Calu3 (cell line): Measurements from ENCODE around the gene BCOR. TPM values are rescaled to one million over a fixed set of nuclear protein-coding genes. Genes with fewer than 3 reads are reported as not detected.
A peak's percentile ranks its signal among the peaks of the same experiment; 100 is the strongest.

Source experiments
- BruUV-seq: library from RNA; stranded (reverse); fragments of 400-500 nt; replicated peaks from 2 replicates; lab custom pipeline; 2021; lab: Mats Ljungman, UMichigan
- CTCF ChIA-PET: fragments of 300-600 bp; sonication (Branson Sonifier 250); formaldehyde crosslinking; loops from one replicate; lab custom pipeline; 2022; ENCODE audit warnings: antibody characterized with exemption; lab: Charles Lee
- DNase-seq: peaks from one replicate; pipeline ENCODE4 v3.0.0; 2022
- H3K27ac Mint-ChIP-seq: one replicate; pipeline ENCODE4 v1.8.0; 2022; ENCODE audit warnings: mixed read lengths; ENCODE audit not compliant: unreplicated experiment
- H3K27me3 Mint-ChIP-seq: one replicate; pipeline ENCODE4 v1.8.0; 2022; ENCODE audit warnings: mixed read lengths; ENCODE audit not compliant: unreplicated experiment
- H3K36me3 Mint-ChIP-seq: one replicate; pipeline ENCODE4 v1.8.0; 2022; ENCODE audit warnings: mild to moderate bottlenecking, moderate library complexity, mixed read lengths; ENCODE audit not compliant: insufficient read depth, unreplicated experiment
- H3K4me1 Mint-ChIP-seq: one replicate; pipeline ENCODE4 v1.8.0; 2022; ENCODE audit warnings: mild to moderate bottlenecking, low read depth, mixed read lengths; ENCODE audit not compliant: unreplicated experiment
- H3K4me3 Mint-ChIP-seq: one replicate; pipeline ENCODE4 v1.8.0; 2022; ENCODE audit warnings: mild to moderate bottlenecking, low read depth, moderate library complexity, mixed read lengths; ENCODE audit not compliant: unreplicated experiment
- H3K9me3 Mint-ChIP-seq: one replicate; pipeline ENCODE4 v1.8.0; 2022; ENCODE audit warnings: low read depth, mixed read lengths; ENCODE audit not compliant: unreplicated experiment
- intact Hi-C: fragments of 100-400 bp; cut with micrococcal nuclease; formaldehyde crosslinking; loops from one replicate; pipeline ENCODE4 v1.10.0; 2022; ENCODE audit not compliant: unreplicated experiment
- total RNA-seq: library from RNA; stranded (reverse); gene quantifications from 2 replicates; pipeline ENCODE4 v1.2.3, GENCODE V29; 2022
- TF ChIP-seq, protein P1 (sequence below): fragments of 200-600 bp; IDR thresholded peaks from one replicate; pipeline ENCODE4 v1.8.0; 2022; ENCODE audit warnings: antibody characterized with exemption; ENCODE audit not compliant: unreplicated experiment

BCOR gene
- total RNA-seq, 1 experiment from 2014 or later = 21.1 TPM

DNA sequence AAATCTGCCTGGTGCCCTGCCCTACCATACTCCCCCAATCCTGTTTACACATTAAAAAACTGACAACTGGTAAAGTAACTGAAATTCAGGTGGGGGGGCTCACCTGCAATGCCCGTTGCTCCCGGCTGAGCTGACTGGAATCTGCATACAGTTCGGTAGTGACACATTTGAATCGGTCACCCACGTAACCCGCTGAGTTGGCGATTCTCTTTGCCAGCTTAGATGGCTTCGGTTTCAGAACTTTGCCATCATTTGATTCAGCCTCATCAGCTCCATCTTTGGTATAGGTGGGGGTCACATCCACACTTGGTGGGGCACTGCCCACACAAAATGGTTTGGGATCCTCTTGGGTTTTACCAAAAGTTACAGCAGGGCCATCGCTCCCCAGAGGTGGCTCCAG lies 25.5 kb downstream of the BCOR start:
- Mint-ChIP-seq H3K9me3 (no peaks in the 10 kb centered on the region), H3K36me3 (peaks cover 10% of the 10 kb centered on the region), H3K4me1 (peaks cover 11% of the 10 kb centered on the region), H3K4me3 (no peak overlapping the region), H3K27me3 (no peaks in the 10 kb centered on the region), H3K27ac (no peak overlapping the region)
- DNase-seq = no peak
- TF ChIP-seq, protein P1, sequence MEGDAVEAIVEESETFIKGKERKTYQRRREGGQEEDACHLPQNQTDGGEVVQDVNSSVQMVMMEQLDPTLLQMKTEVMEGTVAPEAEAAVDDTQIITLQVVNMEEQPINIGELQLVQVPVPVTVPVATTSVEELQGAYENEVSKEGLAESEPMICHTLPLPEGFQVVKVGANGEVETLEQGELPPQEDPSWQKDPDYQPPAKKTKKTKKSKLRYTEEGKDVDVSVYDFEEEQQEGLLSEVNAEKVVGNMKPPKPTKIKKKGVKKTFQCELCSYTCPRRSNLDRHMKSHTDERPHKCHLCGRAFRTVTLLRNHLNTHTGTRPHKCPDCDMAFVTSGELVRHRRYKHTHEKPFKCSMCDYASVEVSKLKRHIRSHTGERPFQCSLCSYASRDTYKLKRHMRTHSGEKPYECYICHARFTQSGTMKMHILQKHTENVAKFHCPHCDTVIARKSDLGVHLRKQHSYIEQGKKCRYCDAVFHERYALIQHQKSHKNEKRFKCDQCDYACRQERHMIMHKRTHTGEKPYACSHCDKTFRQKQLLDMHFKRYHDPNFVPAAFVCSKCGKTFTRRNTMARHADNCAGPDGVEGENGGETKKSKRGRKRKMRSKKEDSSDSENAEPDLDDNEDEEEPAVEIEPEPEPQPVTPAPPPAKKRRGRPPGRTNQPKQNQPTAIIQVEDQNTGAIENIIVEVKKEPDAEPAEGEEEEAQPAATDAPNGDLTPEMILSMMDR = no peak
- BruUV-seq = no TSS peak
- intact Hi-C loops = no loop called here
- CTCF ChIA-PET = no interaction called here

DNA sequence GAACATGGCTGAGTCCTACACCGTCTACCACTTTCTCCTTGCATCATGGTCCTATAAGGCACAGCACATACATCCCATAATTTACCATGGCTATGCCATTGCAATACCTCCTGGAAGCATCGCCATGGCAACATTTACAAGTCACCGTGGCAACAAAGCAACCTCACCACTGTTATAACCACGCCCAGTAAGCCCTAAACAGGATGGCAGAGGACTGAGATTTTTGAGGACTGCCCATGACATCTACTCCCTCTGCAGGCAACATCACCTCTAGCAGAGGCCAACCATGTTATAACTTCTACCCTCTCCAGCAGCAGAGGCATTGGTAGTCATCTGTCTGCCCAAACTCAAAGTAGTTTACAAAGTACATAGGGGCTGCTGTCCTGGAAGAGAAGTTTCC lies 29.7 kb downstream of the BCOR start:
- intact Hi-C loops = no loop called here
- peak overlapping the region; percentile 17 for H3K27ac Mint-ChIP-seq
- H3K9me3 Mint-ChIP-seq = no peaks in the 10 kb centered on the region
- H3K4me1 Mint-ChIP-seq = peaks cover 12% of the 10 kb centered on the region
- peaks cover 6% of the 10 kb centered on the region for H3K36me3 Mint-ChIP-seq
- no peak overlapping the region for H3K4me3 Mint-ChIP-seq
- no TSS peak for BruUV-seq
- CTCF ChIA-PET = no interaction called here
- no peak for DNase-seq
- H3K27me3 Mint-ChIP-seq = no peaks in the 10 kb centered on the region
- TF ChIP-seq, protein P1 = no peak

DNA sequence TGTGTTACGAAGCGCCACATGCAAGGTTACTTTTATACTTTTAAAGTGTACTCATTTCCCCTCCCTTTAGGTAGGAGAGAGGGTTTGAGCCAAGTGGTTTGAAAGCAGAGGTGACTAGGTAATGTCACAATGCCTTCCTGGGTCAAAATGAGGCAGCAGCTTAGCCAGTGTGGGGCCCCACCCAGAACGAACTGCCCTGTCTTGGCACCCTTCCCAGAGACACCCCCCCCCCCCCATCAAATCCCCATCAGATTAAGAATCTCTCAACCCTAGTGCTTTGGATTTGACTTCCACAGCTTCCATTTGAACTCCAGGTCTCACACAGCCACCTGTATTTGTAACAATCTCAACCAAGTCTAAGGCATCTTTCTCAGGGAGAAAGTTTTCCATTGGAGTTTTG lies 31.1 kb downstream of the BCOR start:
- no peak for DNase-seq
- CTCF ChIA-PET = no interaction called here
- Mint-ChIP-seq H3K4me3 (no peak overlapping the region), H3K4me1 (peaks cover 12% of the 10 kb centered on the region), H3K27ac (no peak overlapping the region), H3K9me3 (no peaks in the 10 kb centered on the region), H3K27me3 (no peaks in the 10 kb centered on the region), H3K36me3 (no peaks in the 10 kb centered on the region)
- BruUV-seq = no TSS peak
- intact Hi-C loops = no loop called here
- TF ChIP-seq, protein P1 = no peak

DNA sequence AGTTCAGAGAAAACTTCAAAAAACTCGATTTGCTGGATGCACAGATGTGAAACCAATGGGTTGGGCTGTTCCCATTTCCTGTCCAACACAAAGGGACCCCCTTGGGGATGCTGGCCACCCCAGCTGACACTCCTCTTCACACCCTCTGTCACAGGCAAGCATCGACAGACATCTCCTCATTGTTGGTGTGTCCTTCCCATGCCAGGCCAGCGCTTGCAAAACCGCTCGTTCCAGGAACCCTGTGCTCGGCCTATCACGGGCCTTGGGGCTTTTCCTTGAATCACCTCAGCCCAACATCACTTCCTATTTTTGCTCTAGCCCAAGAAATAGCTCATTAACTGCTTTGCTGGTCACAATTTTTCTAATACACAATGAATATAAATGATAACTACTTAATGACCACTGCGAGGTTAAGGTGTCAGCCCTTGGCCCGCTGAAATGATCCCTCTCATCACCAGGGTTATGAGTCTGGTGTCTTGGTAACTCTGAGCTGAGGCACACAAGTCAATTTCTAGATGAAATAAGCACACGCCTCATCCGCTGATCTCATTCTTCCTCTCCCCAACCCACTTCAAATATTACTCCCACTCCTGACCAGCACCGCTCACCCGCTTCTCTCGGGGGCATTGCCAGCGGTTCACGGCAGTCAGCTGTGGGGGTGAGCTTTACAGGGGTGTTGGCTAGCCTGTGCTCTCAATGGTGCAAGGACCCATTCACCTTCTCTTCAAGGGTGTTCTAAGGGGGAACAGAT lies 32.3 kb downstream of the BCOR start:
- no peaks in the 10 kb centered on the region for H3K36me3 Mint-ChIP-seq
- H3K9me3 Mint-ChIP-seq = no peaks in the 10 kb centered on the region
- no peak for DNase-seq
- CTCF ChIA-PET = no interaction called here
- H3K4me3 Mint-ChIP-seq = no peak overlapping the region
- peaks cover 12% of the 10 kb centered on the region for H3K4me1 Mint-ChIP-seq
- H3K27me3 Mint-ChIP-seq = no peaks in the 10 kb centered on the region
- H3K27ac Mint-ChIP-seq = no peak overlapping the region
- intact Hi-C loops = no loop called here
- no TSS peak for BruUV-seq
- TF ChIP-seq, protein P1 = no peak
